GM19025 (cell line): ENCODE results near the gene MMP3.

Source experiments
- ATAC-seq: cut with Tn5 transposase; IDR thresholded peaks from one replicate; pipeline ENCODE4 v1.9.1; 2021; ENCODE audit warnings: mild to moderate bottlenecking, low read depth, moderate library complexity; ENCODE audit not compliant: unreplicated experiment

The MMP3 gene

DNA sequence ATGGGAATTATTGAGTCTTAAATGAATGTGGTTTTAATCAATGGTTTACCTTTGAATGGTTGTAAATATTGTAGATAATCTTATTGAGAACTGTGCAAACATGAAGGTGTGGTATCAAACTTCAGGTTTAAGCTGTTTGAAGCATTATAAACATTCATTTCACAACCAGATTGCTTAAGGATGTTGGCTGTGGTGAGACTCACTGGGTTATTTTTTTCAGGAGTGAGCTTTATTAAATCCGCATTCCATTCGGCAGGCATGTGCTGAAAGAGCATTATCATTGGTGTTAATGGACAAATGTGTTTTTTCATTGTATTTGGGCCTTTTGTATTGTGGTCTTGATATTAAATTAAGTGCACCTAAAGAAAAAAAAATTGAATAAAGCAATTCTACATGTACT is 9.7 kb downstream of the MMP3 start:
- no peak for ATAC-seq

DNA sequence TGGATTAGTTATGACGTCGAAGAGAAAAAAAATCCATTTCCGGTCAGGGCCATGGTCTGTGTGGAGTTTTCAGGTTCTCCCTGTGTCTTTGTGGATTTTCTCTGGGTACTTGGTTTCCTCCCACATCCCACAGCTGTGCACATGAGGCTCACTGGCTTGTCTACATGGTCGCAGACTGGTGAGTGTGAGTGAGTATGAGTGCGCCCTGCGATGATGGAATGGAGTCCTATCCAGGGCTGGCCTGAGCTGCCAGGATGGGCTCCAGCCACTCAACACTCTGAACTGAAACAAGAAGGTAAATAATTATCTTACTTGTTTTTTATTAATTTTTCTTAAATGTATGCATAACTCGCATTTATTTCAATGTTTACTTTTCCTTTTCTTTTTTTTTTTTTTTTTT is 10.8 kb downstream of the MMP3 start:
- ATAC-seq, result no peak

DNA sequence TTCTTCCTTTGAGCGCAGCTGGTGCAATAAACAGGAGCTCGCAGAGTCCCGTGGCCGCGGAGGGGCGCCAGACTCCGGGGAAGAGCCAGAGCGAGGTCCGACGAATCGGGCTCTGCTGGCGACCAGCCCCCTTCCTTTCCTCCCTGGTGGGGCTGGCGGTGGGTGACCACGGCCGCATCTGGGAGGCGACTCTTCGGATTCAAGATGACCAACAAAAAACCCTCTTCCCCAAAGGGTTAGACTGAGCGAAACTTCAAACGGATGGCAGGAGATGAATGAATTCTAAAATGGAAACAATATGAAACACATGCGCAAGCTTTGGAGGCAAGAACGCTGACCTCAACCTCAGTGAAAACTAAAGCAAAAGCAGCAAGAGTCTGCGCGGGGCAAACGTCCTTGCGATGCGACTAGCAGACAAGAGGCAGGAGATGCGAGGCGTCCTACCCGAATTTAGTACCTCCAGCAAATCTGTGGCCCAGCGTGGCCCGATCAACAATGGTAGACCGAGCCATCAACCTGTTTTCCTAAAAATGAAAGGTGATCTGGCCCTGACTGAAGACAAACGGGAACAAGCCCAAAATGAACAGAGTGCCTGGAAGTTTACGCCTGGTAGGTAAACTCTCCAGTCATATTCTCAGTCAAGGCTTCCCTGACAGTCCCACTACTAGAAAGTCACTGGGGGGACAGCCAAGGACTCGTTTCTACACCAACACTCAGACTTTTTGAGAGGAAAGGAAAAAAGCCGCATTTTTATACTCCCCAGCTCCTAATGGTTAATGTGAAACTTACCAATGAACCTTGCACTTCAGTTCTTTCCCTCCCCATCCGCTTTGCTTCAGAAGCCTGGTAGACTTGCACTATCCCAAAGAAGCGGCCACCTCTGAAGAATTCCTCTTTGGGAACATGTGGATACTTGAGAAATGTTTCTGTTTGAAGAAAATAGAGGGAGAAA is 11.6 kb downstream of the MMP3 start:
- ATAC-seq, result no peak

DNA sequence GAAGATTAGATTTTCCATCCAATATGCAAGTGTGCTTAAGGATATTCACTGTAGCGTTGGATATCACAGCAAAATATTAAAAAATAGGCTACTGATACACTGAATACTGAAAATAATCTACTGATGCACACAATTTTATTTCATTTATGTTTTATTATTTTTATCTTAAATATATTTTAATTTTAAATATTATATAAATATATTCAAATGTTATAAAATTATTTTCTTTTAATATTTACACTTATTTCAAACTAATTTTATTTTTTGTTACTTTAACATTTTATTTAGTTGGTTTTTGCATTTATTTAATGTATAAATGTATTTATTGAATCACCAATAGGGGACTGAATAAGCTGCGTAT is 12.3 kb downstream of the MMP3 start:
- no peak for ATAC-seq

DNA sequence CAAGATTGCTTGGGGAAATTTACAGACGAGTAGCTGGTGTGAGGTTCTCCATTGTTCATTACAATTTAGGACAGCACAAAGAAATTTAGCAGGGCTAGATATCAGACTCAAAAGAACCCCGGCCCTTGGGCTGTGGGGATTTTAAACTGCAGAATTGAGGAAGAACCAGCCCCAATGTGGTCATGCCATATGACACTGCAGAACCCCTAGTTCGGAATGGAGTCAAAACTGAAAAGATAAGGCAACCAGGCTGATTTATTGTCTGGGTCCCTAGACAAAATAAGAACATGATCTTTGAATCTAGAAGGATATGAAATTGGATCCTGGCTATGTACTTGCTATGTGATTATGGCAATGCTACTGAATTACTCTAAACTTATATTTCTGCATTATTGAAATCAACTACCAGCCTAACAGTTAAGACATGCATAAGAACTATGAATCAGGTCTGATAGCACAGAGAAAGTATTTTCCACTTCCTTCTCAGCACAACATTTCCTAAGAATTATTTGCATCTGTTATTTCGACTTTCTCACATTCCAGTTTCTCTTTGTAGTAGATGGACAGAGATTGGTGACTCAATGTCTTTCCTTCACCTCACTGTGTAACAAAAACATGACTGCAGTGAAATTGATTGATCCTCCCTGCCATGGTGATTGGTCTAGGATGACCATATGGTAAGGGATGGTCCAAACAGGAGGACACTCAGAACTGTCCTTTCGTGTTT is 13.2 kb downstream of the MMP3 start:
- no peak for ATAC-seq

DNA sequence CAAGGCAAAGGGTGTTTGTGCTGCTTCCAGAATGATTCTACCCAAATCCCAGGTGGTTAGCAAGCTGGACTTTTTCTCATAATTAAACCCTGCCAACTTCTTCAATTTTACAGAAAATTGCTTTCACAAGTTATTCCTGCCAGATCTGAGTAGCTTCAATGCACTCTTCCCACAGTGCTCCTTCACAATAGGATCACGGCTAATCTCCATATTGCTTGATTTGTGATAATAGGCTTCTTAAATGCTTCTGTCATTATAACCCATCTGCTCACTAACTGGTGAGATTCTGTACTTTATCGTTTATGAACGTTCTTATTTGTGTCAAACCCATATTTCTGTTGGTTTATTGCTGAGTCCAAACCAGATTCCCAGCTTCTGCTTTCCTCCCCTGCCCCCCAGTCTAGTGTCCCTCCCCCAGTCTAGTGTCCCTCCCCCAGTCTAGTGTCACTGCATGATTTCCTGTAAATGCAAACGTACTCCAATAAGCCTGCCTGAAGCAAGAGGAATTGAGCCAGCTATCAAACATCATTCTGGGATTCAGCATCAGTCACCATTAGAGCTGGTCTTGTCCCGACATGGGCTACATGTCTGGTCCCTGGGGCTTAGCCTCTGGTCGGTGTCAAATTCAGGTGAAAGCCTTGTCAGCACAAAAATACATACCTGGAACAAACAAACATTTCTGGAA is 14.0 kb downstream of the MMP3 start:
- ATAC-seq, result no peak

DNA sequence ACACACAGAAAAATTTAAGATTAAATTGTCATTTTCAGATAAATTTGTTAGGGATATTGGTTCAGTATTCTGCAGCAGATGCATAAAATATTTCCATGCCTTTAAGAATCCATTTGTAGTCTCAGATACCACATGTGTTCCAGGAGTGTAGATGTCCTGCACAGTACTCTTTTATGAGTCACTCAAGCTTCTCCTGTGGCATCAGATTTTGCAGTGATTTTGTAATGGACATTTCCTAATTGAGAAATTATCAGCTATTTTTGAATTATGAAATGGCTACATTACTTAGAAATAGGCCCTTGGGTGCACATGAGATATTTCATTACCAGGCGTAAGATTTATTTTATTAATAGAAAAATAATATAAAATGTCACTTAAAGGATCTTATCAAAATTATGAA is 18.9 kb downstream of the MMP3 start:
- no peak for ATAC-seq

DNA sequence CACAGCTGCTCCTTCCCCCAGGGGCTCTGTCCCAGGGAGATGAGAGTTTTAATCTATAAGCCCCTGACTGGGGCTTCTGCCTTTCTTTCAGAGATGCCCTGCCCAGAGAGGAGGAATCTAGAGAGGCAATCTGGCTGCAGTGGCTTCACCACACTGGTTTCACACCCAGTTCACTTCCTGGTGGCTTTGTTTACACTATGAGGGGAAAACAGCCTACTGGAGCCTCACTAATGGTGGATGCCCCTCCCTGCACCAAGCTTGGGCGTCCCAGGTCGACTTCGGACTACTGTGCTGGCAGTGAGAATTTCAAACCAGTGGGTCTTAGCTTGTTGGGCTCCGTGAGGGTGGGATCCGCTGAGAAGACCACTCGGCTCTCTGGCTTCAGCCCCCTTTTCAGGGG is 23.9 kb downstream of the MMP3 start:
- ATAC-seq, result no peak

DNA sequence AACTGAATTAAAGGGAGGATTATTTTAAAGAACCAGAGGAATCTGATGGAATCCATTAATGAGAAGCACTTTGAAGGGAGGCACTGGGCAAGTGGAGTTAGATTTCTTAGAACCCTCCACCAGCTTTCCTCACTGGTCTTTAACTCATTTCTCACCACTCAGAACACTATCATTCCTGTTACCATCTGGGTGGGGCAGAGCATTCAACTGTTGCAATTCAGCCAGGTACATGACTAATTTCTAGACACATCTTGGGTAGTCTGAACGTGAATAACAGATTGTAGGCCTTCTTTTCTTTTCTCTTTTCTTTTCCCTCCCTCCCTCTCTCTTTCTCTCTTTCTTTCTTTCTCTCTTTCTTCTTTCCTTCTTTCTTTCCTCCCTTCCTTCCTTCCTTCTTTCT is 29.9 kb downstream of the MMP3 start:
- no peak for ATAC-seq

DNA sequence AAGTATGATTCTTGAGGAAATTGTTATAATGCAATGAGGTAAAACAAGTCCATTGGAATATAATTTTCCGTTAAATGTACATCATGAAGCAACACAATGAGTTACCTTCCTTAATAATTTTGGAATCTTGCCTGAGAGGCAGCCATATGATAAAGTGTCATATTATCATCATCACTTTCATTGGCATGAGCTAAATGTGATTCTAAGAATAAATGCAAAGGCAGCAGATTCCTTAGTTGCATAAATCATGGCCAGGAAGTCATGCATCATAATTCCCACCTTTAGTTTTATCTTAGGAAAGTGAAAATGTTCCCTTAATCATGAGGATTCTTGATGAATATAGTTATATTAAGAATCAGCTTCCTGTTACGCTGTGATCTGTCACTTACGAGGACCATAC is 31.2 kb downstream of the MMP3 start:
- ATAC-seq, result no peak

DNA sequence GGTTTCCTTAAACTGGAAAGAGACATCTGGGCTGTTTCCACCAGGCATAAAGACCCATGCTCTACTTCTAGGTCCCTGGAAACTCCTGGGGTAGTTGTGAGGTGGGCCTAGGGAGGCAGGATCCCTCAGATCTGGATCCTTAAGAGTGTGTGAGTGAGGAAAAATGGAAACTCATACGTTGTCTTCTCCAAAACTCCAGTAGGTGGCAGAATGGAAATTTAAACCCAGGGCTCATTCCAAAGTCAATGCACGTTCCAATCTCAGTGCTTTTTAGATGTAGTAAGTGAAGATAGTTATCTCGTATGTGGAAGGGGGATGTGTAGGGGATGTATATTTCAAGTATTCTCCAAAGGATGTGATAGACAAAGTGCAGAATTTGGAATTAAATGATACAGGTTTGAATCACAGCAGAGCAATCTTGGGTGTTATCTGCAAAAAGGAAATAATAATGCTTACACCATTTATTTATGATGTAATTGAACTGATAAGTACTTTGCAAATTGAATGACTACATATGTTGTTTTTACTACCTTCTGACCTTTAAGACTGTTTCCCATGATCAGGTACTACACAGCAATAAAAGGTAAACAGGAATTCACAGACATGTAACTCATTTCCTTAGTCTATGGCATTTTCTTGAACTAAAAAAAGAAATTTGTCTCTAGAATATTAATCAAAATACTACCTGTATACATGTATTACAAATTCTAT is 32.3 kb downstream of the MMP3 start:
- no peak for ATAC-seq

DNA sequence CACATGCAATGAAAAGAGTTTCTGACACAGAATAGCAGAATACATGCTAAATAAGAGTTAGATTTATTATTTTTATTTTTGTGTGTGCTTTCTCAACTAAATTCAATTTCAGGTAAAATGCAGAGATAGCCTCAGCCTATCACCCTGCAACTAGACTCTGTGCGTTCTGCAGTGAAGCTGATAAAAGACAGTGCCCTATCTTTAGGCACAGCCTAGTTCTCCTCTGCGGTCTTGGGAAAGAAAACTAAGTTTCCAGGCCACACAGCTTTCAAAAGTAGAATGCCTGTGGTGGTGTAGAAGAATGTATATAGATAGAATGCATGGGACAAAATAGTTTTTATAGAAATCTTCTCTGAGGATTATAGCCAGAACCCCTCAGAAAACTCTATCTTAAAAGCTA is 33.4 kb downstream of the MMP3 start:
- ATAC-seq, result no peak

DNA sequence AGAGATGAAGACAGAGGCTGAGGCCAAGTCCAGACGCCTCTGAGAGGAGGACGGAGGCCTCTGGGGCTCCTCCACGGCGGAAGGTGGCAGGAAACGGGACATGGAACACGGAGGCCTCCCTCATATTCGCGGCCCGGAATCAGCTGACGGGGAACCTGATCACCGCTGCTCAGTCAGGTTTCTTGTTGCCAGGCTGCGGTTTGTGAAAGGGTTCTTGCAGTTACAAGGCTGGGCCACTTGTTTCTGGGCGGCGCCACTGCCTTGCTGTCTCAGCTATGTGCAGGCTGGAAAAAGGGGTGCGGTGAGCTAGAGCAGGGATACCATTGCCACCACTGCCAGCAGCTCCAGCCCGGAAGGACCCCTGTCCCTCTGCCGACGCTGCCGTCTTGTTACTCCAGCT is 35.5 kb downstream of the MMP3 start:
- no peak for ATAC-seq

DNA sequence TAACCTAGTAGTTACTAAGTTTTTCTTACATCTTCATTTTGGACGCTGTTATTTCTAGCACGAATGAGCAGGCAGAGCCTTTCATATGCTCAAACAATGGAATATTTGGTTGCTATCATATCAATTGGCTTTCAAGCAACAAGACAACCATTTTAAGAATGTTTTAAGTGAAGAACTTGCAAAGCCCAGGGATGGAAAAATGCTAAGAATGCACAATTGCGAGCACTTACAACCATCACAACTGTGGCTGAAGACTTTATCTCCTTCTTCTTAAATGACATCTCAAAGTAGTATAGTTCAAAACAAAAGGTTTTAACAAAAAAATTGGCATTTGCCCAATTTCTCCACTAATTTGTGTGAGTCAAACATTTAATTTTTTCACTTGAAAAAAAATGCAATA is 37.1 kb downstream of the MMP3 start:
- no peak for ATAC-seq

DNA sequence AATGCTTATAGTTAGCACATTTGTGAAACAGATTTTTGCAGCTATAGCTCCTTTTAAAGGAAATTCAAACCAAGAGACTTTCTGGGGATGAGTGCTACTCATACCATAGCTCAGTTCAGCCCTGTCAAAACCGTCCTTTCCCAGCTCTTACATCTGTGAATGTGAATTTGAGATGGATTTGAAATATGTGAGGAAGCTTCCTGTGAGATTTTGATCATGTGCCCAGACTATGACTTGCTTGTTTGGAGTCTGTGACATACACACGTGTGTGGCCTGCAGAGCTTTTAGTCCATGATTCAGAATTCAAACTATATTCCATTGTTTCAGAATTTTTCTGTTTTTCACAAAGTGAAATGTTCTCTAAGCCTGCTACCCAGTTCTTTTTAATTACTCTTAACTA is 41.1 kb downstream of the MMP3 start:
- ATAC-seq, result no peak

DNA sequence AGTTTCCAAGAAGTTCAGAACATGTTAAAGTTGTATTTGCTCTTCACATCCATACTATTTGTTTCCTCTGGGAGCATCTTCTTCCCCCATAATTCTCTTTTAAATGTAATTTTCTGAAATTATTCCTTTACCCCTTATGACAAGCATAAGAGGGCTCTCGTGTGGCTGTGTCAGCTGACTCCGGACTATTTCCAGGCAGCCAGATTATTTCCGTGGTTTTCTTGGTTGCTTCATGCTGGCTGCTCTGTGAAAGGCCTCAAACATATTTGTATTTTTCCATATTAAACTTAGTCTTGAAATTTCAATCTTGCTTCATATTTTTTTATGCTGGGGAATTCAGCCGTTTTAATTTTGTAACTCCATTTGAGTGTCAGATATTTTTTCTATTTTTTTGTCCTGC is 42.6 kb downstream of the MMP3 start:
- no peak for ATAC-seq

DNA sequence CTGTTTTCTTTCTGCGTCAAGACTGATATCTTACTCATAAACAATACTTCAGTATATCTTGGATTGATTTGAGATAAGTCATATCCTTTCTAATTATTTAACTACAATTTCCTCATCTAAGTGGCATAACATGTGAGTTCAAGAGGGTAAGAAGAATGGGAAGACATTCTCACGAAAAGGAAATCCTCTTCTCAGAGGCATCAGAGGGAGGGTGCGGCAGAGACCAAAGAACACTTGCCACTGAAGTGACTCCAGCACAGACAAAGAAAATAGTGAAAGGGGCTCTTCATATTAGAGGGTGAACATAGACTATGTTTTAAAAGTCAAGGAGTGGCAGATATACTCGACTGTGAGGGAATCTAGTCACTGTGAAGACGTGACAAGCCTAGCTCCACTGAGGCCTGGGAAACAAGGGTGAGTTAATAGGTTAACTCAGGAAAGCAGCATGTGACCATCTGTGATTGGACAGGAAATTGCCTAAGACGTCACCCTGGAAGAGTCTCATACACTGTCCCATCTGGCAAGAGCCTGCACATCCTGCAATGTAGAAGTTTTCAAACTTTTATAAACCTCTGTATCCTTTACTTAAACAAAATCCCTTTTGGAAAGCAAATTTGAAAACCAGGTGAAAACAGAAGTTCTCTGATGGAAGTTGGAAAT is 43.6 kb downstream of the MMP3 start:
- ATAC-seq, result no peak

DNA sequence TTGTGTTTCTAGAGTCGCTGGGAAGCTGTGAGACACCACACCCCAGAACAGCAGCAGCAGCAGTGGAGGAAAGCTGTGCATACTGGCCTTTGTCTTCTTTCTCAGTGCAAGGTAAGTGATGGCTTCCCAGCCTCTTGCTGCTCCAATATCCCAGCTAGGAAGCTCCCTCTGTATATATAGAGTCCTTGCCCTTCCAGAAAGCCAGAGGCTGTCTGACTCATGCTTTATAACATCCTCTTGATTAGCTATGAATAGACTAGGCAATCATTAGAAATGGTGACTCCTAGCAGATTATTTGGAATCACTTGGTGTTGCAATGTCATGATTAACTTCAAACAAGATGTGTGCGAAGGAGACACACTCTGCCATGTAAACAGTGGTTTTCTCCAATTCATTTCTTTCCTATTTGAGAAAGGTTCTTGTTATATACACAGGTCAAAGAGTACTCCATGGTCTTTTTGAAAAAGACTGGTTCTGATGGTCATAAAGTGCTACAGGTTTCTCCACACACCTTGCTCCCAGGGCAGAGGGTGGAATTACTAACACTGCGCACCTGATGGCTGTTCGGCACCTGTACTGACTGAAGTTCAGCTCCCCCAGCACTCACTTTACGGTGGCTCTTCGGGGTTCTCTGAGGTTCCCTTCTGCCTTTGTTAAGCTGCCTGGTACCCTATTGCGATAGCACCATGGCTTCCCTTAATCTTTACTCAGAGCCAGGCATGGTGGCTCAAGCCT is 45.2 kb downstream of the MMP3 start, which contains the start of gene MMP1:
Gene MMP1 (minus strand): TSS at position 149 of the 735 bp plus-strand sequence. CDS start 68 bp downstream, at position 81.
- ATAC-seq, result no peak

DNA sequence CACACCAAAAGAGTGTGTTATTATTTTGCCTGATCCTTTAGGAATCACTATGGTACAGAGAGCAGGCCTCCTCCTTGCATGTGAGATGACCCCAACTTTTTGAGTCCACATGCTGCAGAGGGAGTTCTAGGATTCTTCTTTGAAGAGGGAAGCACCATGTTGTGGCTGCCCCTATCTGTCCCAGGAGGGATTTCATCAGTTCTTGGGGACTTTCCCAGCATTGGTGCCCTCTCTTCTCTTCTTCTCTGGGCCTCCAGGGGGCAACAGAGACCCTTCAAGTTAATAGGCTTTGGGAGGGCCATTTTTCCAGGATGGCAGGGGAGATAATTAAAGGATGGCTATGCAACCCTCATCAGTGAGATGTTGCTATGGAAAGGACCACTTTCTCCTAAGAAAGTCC is 49.0 kb downstream of the MMP3 start:
- peak; percentile 94 for ATAC-seq
